Smooth muscle cell (in vitro differentiated cells): Measurements from ENCODE around the gene ACSF3. TPM values are rescaled to one million over a fixed set of nuclear protein-coding genes. Genes with fewer than 3 reads are reported as not detected.

ENCODE experiments used
- DNase-seq: peaks from one replicate; lab custom pipeline; 2025; ENCODE audit not compliant: unreplicated experiment; lab: John Stamatoyannopoulos, UW
- H2AFZ ChIP-seq: fragments of 200-600 bp; sonication (generic); 2 replicates; pipeline ENCODE4 v1.6.0; 2016; ENCODE audit warnings: antibody characterized with exemption, low read depth, mild to moderate bottlenecking
- H3F3A ChIP-seq: fragments of 200-600 bp; sonication (generic); 2 replicates; pipeline ENCODE4 v1.6.0; 2017; ENCODE audit warnings: antibody characterized with exemption, low read depth
- H3K27ac ChIP-seq: fragments of 200-600 bp; sonication (generic); 2 replicates; pipeline ENCODE4 v1.5.1; 2016; ENCODE audit warnings: low read depth, mild to moderate bottlenecking
- H3K27me3 ChIP-seq: fragments of 200-600 bp; sonication (generic); 2 replicates; pipeline ENCODE4 v1.6.1; 2016; ENCODE audit warnings: low read depth, mild to moderate bottlenecking
- H3K36me3 ChIP-seq: fragments of 200-600 bp; sonication (generic); 2 replicates; pipeline ENCODE4 v1.5.1; 2016; ENCODE audit warnings: low read depth
- H3K4me1 ChIP-seq: fragments of 200-600 bp; sonication (generic); 2 replicates; pipeline ENCODE4 v1.5.1; 2016; ENCODE audit warnings: low read depth
- H3K4me2 ChIP-seq: fragments of 200-600 bp; sonication (generic); 2 replicates; pipeline ENCODE4 v1.6.0; 2016; ENCODE audit warnings: mild to moderate bottlenecking
- H3K4me3 ChIP-seq: fragments of 200-600 bp; sonication (generic); 2 replicates; pipeline ENCODE4 v1.5.1; 2016; ENCODE audit warnings: mild to moderate bottlenecking
- H3K79me2 ChIP-seq: fragments of 200-600 bp; sonication (generic); 2 replicates; pipeline ENCODE4 v1.6.0; 2016; ENCODE audit warnings: low read depth, mild to moderate bottlenecking
- H3K9ac ChIP-seq: fragments of 200-600 bp; sonication (generic); 2 replicates; pipeline ENCODE4 v1.6.0; 2016; ENCODE audit warnings: low read depth
- H3K9me3 ChIP-seq: fragments of 200-600 bp; sonication (generic); replicated peaks from 2 replicates; pipeline ENCODE4 v1.5.1; 2016; ENCODE audit warnings: low read depth
- H4K20me1 ChIP-seq: fragments of 200-600 bp; sonication (generic); 2 replicates; pipeline ENCODE4 v1.6.0; 2016; ENCODE audit warnings: low read depth
- CTCF ChIP-seq: fragments of 200-600 bp; sonication (generic); IDR thresholded peaks from 2 replicates; pipeline ENCODE4 v1.5.1; 2017; ENCODE audit warnings: borderline replicate concordance, mild to moderate bottlenecking, antibody characterized with exemption; ENCODE audit not compliant: insufficient read depth, poor library complexity, severe bottlenecking
- WGBS: methylation state at CpG from one replicate; pipeline ENCODE4 v1.1.7; 2016; ENCODE audit warnings: low lambda C conversion rate; 5-methylcytosine and 5-hydroxymethylcytosine counted together
- polyA plus RNA-seq: library from polyadenylated mRNA; unstranded; fragments of >200 nt; fragmentation: Nextera tagmentation; extraction: Ambion mirVana; gene quantifications from 2 replicates; pipeline ENCODE4 v1.2.1, GENCODE V29; 2016
- total RNA-seq: library from RNA; depleted of rRNA; stranded (reverse); fragments of >200 nt; gene quantifications from 2 replicates; pipeline ENCODE4 v1.2.3, GENCODE V29; 2014

The ACSF3 gene
- total and polyA plus RNA-seq, 2 experiments from 2014 or later = 13.6 to 15.1 TPM

- Histone ChIP-seq H3K4me2 (no peak overlapping the region), H3F3A (peaks cover 5% of the 10 kb centered on the region), H3K9ac (no peak overlapping the region)
Measured at GRCh38 chr16:89074803-89075688, 18.6 kb upstream of the ACSF3 start.

DNA sequence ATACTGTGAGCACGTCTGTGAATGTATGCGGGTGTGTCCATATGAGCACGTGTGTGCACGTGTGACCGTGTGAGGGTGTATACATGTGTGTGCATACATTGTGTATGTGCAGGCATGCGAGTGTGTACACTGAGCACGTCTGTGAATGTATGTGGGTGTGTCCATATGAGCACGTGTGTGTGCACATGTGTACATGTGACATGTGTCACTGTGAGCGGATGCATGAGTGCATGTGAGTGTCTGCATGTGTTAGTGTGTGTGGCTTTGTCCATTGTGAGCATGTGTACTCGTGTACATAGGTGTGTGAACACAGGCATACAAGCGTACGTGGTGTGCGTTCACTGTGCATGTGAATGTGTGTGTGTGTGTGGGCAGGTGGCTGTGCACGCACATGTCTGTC lies 17.5 kb upstream of the ACSF3 start:
- Histone ChIP-seq H3F3A (peaks cover 5% of the 10 kb centered on the region), H3K4me2 (no peak overlapping the region), H3K27me3 (no peaks in the 10 kb centered on the region), H3K9me3 (no peaks in the 10 kb centered on the region), H3K27ac (no peak overlapping the region), H2AFZ (no peak overlapping the region), H3K36me3 (no peaks in the 10 kb centered on the region), H3K9ac (no peak overlapping the region), H3K79me2 (no peaks in the 10 kb centered on the region), H3K4me1 (peaks cover 5% of the 10 kb centered on the region), H4K20me1 (no peaks in the 10 kb centered on the region), H3K4me3 (no peak overlapping the region)
- TF ChIP-seq CTCF = no peak
- no peak for DNase-seq
- 96% methylated on average over 14 of the region's 14 CpGs for WGBS

More at GRCh38 chr16:89074803-89075688, 18.6 kb upstream of the ACSF3 start:
- Histone ChIP-seq H3K27me3 (no peaks in the 10 kb centered on the region), H4K20me1 (no peaks in the 10 kb centered on the region), H3K9me3 (no peaks in the 10 kb centered on the region), H3K27ac (no peak overlapping the region), H3K36me3 (no peaks in the 10 kb centered on the region), H3K4me3 (no peak overlapping the region), H3K4me1 (peaks cover 6% of the 10 kb centered on the region), H3K79me2 (no peaks in the 10 kb centered on the region), H2AFZ (no peak overlapping the region)
- no peak for DNase-seq
- TF ChIP-seq CTCF = no peak
- 95% methylated on average over 36 of the region's 37 CpGs for WGBS

DNA sequence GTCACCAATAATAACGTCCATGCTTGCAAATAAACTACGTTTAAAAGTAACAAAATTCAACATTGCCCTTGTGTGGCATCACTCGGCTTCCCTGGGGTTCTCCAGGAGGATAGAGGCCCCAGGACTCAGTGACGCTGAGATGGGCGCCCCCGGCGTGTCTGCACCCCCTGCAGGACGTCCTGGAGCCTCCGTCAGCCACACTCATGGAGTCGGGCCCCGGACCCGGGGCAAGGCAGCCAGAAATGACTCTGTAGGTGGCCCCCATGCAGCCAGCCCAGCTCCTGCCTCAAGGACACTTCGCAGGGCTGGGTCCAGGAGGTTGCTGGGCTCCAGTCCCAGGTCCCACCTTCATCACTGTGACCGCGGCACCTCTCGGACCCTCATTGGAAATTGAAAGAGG lies 16.6 kb upstream of the ACSF3 start:
- H2AFZ ChIP-seq = no peak overlapping the region
- no peak overlapping the region for H3K4me2 ChIP-seq
- H3K9me3 ChIP-seq = no peaks in the 10 kb centered on the region
- H3K4me1 ChIP-seq = no peaks in the 10 kb centered on the region
- 84% methylated on average over 16 of the region's 16 CpGs for WGBS
- no peaks in the 10 kb centered on the region for H3K79me2 ChIP-seq
- H3K9ac ChIP-seq = no peak overlapping the region
- H3K36me3 ChIP-seq = no peaks in the 10 kb centered on the region
- no peak for DNase-seq
- H3K27me3 ChIP-seq = no peaks in the 10 kb centered on the region
- no peak overlapping the region for H3K4me3 ChIP-seq
- no peaks in the 10 kb centered on the region for H4K20me1 ChIP-seq
- no peak for TF ChIP-seq CTCF
- peaks cover 5% of the 10 kb centered on the region for H3F3A ChIP-seq
- H3K27ac ChIP-seq = no peak overlapping the region
